D341Med (cell line): ENCODE results near the gene IDH3A.
"Not testable (repeated sequence)": the region's sequence is repeated elsewhere in the genome, so short reads cannot be mapped to it uniquely, and the experiment has no call there.

Experiments
- DNase-seq: peaks from one replicate; pipeline ENCODE4 v3.0.0; 2012; ENCODE audit warnings: low spot score

Gene IDH3A

DNA sequence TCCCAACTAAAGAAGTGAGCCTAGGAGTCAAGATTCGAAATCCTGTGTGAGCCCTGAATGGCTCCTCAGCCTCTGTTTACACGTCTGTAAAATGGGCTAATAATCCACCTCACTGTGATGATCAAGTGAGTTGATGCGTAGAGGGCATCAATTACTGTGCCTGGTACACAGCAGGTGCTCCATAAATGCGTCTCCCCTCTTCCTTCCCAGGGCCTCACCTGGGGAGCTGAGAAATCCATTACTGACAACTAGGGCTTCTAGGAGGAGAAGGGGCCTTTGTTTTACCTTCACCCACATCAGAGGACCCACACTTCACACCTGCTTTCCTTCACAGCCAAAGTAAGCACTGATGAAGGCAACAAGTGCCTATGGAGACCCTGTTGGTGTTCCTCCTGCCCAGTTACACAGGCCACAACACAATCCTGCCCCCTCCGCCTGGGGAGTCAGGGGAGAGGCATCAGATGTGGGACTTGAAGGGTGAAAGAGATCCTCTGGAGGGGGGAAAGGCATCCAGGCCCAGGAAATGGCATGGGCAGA, 19.3 kb upstream of the IDH3A start:
- no peak for DNase-seq

DNA sequence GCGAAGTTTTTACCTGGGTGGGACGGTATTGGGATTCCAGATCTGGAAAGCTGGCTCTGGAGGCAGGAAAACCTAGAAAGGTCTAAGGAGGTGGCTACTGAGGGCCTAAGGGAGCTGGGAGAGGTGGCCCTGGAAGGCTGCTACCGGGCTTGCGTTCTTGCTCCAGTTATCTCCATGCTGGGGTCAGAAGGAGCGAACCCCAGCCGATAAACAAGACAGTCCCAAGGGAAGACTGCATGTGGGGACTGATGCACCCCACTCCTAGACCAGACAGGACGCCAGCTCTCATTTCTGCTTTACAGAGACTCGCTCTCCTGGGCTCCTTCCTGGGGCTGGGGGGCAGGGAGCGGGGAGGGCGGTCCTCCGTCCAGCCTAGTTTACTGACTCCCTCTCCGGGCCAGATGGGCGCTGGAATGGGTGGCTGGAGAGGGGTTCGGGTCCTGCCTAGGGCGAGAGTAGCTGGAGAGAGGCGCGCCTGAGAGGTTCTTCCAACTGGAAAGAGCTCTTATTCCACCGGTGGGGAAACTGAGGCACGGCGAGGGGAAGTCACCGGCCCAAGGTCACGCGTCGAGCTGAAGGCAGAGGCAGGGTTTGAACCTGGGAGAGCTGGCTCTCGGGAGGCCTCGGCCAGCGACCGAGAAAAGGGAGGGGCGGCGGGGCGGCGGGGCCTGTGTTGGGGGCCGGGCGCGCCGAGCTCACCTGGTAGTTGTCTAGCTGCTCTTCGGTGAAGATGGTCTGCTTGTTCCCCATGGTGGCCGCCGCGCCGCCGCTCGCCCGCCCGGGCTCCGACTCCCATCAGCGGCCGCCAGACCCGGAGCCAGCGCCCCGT, 18.5 kb upstream of the IDH3A start:
- no peak for DNase-seq

GRCh38 chr15:78131295-78132061, 17.7 kb upstream of the IDH3A start, which contains the start of gene CIB2:
TSS of gene CIB2 (minus strand) at chr15:78131445. CDS start at chr15:78131215, 230 bp downstream.
- peak; percentile 96 for DNase-seq

GRCh38 chr15:78133801-78134200, 15.4 kb upstream of the IDH3A start:
- no peak for DNase-seq

GRCh38 chr15:78139578-78139977, 9.6 kb upstream of the IDH3A start:
- DNase-seq = no peak

- DNase-seq = no peak
These were observed 8.9 kb upstream of the IDH3A start for GRCh38 chr15:78140292-78140691.

DNA sequence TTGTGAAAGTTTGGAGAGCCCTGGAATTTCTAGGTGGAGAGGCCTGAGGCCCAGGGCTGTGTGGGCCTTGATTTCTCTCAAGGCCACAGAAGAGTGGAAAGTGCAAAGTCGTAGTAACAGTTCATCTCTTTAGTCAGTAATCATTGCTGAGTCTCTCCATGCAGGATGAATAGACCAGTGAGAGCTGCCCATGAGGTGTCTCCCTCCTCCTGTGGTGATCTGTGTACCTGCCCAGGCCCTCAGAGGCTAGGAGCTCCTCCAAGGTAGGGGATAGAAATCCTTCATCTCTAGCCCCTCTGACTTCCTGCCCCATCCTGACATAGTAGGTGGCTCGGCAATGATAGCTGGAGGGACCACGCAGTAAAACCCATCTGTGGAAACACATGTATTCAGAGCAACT, 6.8 kb upstream of the IDH3A start:
- DNase-seq = no peak

DNA sequence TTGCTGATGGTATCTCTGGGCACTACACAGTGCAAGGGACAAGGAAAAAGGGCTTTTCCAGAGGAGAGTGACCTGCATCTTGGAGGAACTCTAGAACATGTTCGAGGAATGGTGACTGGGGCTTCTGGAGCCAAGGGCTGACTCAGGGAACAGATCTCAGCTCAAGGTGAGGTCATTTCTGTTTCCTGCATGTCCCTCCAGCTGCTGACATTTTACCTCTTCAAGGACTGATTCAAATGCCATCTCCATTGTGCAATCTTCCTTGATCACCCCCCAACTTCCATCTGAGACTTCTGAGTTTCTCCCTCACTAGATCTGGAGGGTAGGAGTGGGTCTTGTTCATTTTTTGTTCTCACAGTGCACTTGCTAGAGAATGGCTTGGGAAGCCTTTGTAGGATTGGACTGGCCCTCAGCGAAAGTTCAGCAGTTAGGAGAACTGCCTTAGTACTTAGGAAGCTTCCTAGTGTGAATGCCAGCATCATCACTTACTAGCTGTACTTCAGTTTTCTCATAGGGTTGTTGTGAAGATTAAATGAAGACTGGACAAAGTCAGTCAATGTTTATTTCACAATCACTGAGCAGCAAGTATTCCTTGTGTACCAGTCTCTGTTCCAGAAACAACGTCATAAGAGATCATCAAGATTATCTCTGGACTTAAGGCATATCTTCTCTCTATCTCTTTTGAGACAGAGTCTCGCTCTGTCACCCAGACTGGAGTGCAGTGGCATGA, 2.6 kb upstream of the IDH3A start:
- DNase-seq = no peak

GRCh38 chr15:78147566-78147965, 1.6 kb upstream of the IDH3A start:
- DNase-seq = no peak

GRCh38 chr15:78148392-78149067, 632 bp upstream of the IDH3A start:
- DNase-seq = no peak

GRCh38 chr15:78149805-78150751, 916 bp downstream of the IDH3A start:
- DNase-seq = no peak

- DNase-seq = not testable (repeated sequence)
These were observed 1.9 kb downstream of the IDH3A start for GRCh38 chr15:78151075-78151474.

- DNase-seq = no peak
These were observed 5.8 kb downstream of the IDH3A start for GRCh38 chr15:78154955-78155354.

GRCh38 chr15:78155355-78155939, 6.3 kb downstream of the IDH3A start:
- DNase-seq = no peak

GRCh38 chr15:78156653-78157052, 7.5 kb downstream of the IDH3A start:
- DNase-seq = no peak

DNA sequence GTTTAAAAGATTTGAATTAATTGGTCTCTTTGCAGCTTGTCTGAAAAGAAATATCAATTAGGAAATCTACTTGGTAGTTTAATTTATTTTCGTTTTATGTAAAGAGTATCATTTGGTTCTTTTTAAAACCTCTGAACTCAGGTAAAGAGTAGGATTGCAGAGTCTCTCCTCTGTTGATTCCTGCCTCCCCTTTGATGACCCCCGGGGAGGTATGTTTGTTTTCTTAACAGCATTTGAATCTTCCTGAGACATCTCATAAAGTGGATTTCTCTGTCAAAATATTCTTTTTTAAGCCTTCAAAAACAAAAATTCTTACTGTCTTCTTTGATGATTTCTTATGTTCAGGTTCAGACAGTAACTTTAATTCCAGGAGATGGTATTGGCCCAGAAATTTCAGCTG, 8.0 kb downstream of the IDH3A start:
- no peak for DNase-seq

- no peak for DNase-seq
These were observed 10.2 kb downstream of the IDH3A start for GRCh38 chr15:78159395-78159794.

DNA sequence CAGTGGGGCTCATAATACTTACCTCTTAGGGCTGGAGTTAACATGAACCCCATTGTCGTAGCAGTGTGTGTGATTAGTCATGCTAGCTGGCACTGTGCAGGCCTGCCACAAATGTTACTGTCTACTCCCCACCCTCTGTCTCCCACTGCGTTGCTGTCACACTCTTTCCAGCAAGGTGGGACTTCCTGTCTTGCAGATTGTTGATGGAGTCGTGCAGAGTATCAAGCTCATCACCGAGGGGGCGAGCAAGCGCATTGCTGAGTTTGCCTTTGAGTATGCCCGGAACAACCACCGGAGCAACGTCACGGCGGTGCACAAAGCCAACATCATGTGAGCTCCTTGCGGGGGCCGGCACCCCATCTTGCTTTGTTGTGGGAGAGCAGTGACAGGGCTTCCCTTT, 12.9 kb downstream of the IDH3A start:
- no peak for DNase-seq

- DNase-seq = no peak
These were observed 14.8 kb downstream of the IDH3A start for GRCh38 chr15:78164010-78164409.

GRCh38 chr15:78167227-78167888, 18.2 kb downstream of the IDH3A start:
- no peak for DNase-seq
